HEK293T (cell line): ENCODE results near the gene GNAQ.

ENCODE experiments used
- ARNT ChIP-seq: fragments of 450-650 bp; IDR thresholded peaks from 2 replicates; pipeline ENCODE4 v1.6.1; 2017; ENCODE audit warnings: mild to moderate bottlenecking
- BHLHE40 ChIP-seq: fragments of 450-650 bp; IDR thresholded peaks from 2 replicates; pipeline ENCODE4 v1.6.1; 2016; ENCODE audit warnings: mild to moderate bottlenecking, moderate library complexity, borderline replicate concordance
- ELF4 ChIP-seq: fragments of 450-650 bp; IDR thresholded peaks from 2 replicates; pipeline ENCODE4 v1.6.1; 2017; ENCODE audit warnings: antibody characterized with exemption
- FOXM1 ChIP-seq: fragments of 450-650 bp; IDR thresholded peaks from 2 replicates; pipeline ENCODE4 v1.6.1; 2017; ENCODE audit warnings: mild to moderate bottlenecking, borderline replicate concordance
- NFRKB ChIP-seq: fragments of 450-650 bp; IDR thresholded peaks from 2 replicates; pipeline ENCODE4 v1.6.1; 2016; ENCODE audit warnings: mild to moderate bottlenecking, moderate library complexity
- SP1 ChIP-seq: fragments of 450-650 bp; IDR thresholded peaks from 2 replicates; pipeline ENCODE4 v1.6.1; 2017

GRCh38 chr9:77752554-77752953 lies 279.1 kb downstream of the GNAQ start:
- TF ChIP-seq BHLHE40: no peak
- no peak for TF ChIP-seq ELF4
- TF ChIP-seq SP1: no peak
- TF ChIP-seq NFRKB: no peak
- no peak for TF ChIP-seq FOXM1
- no peak for TF ChIP-seq ARNT
